Tibial nerve (tissue), 4 donors: Measurements from ENCODE around the gene LYPLAL1.

Experiments
- EP300 ChIP-seq, 2 donors: sonication (generic); formaldehyde crosslinking; IDR thresholded peaks; one replicate each; pipeline ENCODE4 v1.6.1; 2017; ENCODE audit warnings: antibody characterized with exemption in 2 of 2, mild to moderate bottlenecking in 1 of 2
- POLR2A ChIP-seq, 2 donors: fragments of 450-650 bp; IDR thresholded peaks; one replicate each; pipeline ENCODE4 v1.6.1; 2017; ENCODE audit warnings: antibody characterized with exemption in 2 of 2, mild to moderate bottlenecking in 2 of 2, moderate library complexity in 2 of 2
- TF ChIP-seq, protein P1 (sequence below), 5 experiments: fragments of 200-600 bp in 3 of 5; fragments of 450-650 bp in 2 of 5; sonication (generic) in 3 of 5; IDR thresholded peaks; one replicate each; pipeline ENCODE4 v1.5.1; 2016 to 2019; ENCODE audit warnings: antibody characterized with exemption in 5 of 5, mild to moderate bottlenecking in 3 of 5, moderate library complexity in 2 of 5

DNA sequence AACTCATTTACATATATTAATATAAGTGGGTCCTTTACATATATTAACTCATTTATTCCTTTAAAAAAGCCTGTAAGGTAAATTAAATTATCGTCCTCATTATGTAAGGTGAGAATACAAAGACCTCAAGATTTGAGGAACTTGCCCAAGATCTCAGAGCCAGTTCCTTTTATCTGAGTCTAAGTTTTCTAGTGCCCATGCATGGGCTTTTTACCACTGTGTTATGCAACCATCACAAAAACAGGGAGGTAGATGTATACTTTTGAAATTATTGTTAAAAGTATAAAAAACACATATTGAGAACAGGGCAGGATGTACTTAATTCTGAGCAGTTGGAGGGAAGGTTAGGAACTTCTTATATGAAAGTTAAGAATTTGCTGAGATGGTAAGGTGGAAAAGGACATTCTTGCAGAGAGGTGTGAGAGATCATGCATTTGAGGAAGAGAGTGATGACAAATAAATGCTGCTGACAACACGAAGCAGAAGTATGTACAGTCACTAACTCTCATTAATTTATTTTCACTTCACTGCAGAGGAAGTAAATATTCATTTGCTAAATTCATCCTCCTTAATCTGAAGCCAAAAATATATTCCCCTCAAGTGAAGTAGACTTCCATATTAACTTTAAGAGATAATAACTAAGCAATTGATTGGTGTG is 28.9 kb upstream of the LYPLAL1 start:
- no peak for TF ChIP-seq POLR2A (IDR thresholded peaks at IDR 0.05)
- TF ChIP-seq, protein P1, sequence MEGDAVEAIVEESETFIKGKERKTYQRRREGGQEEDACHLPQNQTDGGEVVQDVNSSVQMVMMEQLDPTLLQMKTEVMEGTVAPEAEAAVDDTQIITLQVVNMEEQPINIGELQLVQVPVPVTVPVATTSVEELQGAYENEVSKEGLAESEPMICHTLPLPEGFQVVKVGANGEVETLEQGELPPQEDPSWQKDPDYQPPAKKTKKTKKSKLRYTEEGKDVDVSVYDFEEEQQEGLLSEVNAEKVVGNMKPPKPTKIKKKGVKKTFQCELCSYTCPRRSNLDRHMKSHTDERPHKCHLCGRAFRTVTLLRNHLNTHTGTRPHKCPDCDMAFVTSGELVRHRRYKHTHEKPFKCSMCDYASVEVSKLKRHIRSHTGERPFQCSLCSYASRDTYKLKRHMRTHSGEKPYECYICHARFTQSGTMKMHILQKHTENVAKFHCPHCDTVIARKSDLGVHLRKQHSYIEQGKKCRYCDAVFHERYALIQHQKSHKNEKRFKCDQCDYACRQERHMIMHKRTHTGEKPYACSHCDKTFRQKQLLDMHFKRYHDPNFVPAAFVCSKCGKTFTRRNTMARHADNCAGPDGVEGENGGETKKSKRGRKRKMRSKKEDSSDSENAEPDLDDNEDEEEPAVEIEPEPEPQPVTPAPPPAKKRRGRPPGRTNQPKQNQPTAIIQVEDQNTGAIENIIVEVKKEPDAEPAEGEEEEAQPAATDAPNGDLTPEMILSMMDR (IDR thresholded peaks at IDR 0.05): no peak
- TF ChIP-seq EP300 (IDR thresholded peaks at IDR 0.05): no peak
